CD4-positive, alpha-beta T cell (primary cell): ENCODE data around the gene ALAS1. TPM values are rescaled to one million over a fixed set of nuclear protein-coding genes. Genes with fewer than 3 reads are reported as not detected.
"Not testable (repeated sequence)": the region's sequence is repeated elsewhere in the genome, so short reads cannot be mapped to it uniquely, and the experiment has no call there.

Experiments used
- ATAC-seq: fragments of 200-7000 bp; cut with Tn5 transposase; one replicate; pipeline ENCODE4 v1.10.0; 2022; ENCODE audit warnings: mild to moderate bottlenecking; ENCODE audit not compliant: poor library complexity
- CTCF ChIA-PET: fragments of 350-600 bp; sonication (Branson Sonifier 250); formaldehyde crosslinking; loops from one replicate; lab custom pipeline; 2021; ENCODE audit warnings: antibody characterized with exemption, inconsistent platforms; lab: Charles Lee
- POLR2A ChIA-PET: fragments of 350-600 bp; sonication (Branson Sonifier 250); formaldehyde crosslinking; loops from one replicate; lab custom pipeline; 2021; ENCODE audit warnings: antibody characterized with exemption, inconsistent platforms; lab: Charles Lee
- DNase-seq, 14 experiments: peaks; one replicate each; pipeline ENCODE4 v3.0.0-alpha.2; 2013 to 2020; ENCODE audit warnings: mixed read lengths in 2 of 14
- H3K27ac ChIP-seq, 2 donors: one replicate each; pipeline versions ENCODE4 v1.5.1 to v1.7.0; 2013; ENCODE audit warnings: low read length in 2 of 2, low read depth in 1 of 2, mild to moderate bottlenecking in 1 of 2
- H3K27me3 ChIP-seq, 2 experiments: 1 replicate in 1 of 2; 2 replicates in 1 of 2; pipeline versions ENCODE4 v1.6.1 to v1.7.0; 2013; ENCODE audit warnings: low read length in 2 of 2, control low read depth in 1 of 2, mild to moderate bottlenecking in 1 of 2, moderate library complexity in 1 of 2; ENCODE audit not compliant: insufficient read depth in 2 of 2, control insufficient read depth in 1 of 2
- H3K36me3 ChIP-seq: one replicate; pipeline ENCODE4 v1.6.1; 2013; ENCODE audit warnings: low read length, control low read depth; ENCODE audit not compliant: insufficient read depth
- H3K4me1 ChIP-seq: one replicate; pipeline ENCODE4 v1.6.1; 2013; ENCODE audit warnings: low read length, control low read depth; ENCODE audit not compliant: insufficient read depth
- H3K4me3 ChIP-seq: one replicate; pipeline ENCODE4 v1.5.1; 2013; ENCODE audit warnings: mild to moderate bottlenecking, low read length, moderate library complexity
- H3K9me3 ChIP-seq, 2 experiments: 1 replicate in 1 of 2; 2 replicates in 1 of 2; pipeline versions ENCODE4 v1.6.1 to v1.7.0; 2013; ENCODE audit warnings: low read length in 2 of 2, mild to moderate bottlenecking in 2 of 2, control low read depth in 1 of 2, moderate library complexity in 1 of 2; ENCODE audit not compliant: control insufficient read depth in 1 of 2, insufficient read depth in 1 of 2
- H3K27ac Mint-ChIP-seq: one replicate; pipeline ENCODE4 v1.8.0; 2020; ENCODE audit warnings: mixed read lengths
- H3K27me3 Mint-ChIP-seq: one replicate; pipeline ENCODE4 v1.8.0; 2021; ENCODE audit warnings: mixed read lengths
- H3K36me3 Mint-ChIP-seq: one replicate; pipeline ENCODE4 v1.8.0; 2021; ENCODE audit warnings: low read depth, mixed read lengths
- H3K4me1 Mint-ChIP-seq: one replicate; pipeline ENCODE4 v1.8.0; 2021; ENCODE audit warnings: low read depth, mixed read lengths
- H3K4me3 Mint-ChIP-seq: one replicate; pipeline ENCODE4 v1.8.0; 2020; ENCODE audit warnings: mild to moderate bottlenecking, mixed read lengths
- H3K9me3 Mint-ChIP-seq: one replicate; pipeline ENCODE4 v1.8.0; 2020; ENCODE audit warnings: mixed read lengths
- CTCF ChIP-seq: fragments of 200-600 bp; IDR thresholded peaks from one replicate; pipeline ENCODE4 v1.8.0; 2022; ENCODE audit warnings: antibody characterized with exemption, mild to moderate bottlenecking
- intact Hi-C, 2 experiments: fragments of 100-400 bp; cut with DNase I in 1 of 2; cut with micrococcal nuclease in 1 of 2; formaldehyde crosslinking; loops; one replicate each; pipeline versions ENCODE4 v1.15.1 to v1.9.0; 2023 to 2025; cut with DNase I, micrococcal nuclease
- total RNA-seq, 174 experiments: library from RNA in 2 of 174; stranded (reverse) in 2 of 174; gene quantifications; one replicate each; pipeline ENCODE4 v1.2.3 and lab custom pipeline; 2021 to 2026

Gene ALAS1
- total RNA-seq, 2 experiments from 2014 or later, result 6.0 to 7.0 TPM

- no peaks in the 10 kb centered on the region for H3K9me3 ChIP-seq
- H3K27ac Mint-ChIP-seq, result no peak overlapping the region
- H3K36me3 Mint-ChIP-seq, result no peaks in the 10 kb centered on the region
- no peaks in the 10 kb centered on the region for H3K9me3 Mint-ChIP-seq
- ChIA-PET POLR2A (no interaction called here), CTCF (no interaction called here)
- H3K4me3 Mint-ChIP-seq, result no peak overlapping the region
- H3K27ac ChIP-seq, result no peak overlapping the region
- H3K27me3 Mint-ChIP-seq, result no peaks in the 10 kb centered on the region
- H3K36me3 ChIP-seq, result no peaks in the 10 kb centered on the region
- no peak for DNase-seq
- peaks cover 15% of the 10 kb centered on the region for H3K4me1 ChIP-seq
- H3K4me1 Mint-ChIP-seq, result peaks cover 8% of the 10 kb centered on the region
- no peak for ATAC-seq
- H3K4me3 ChIP-seq, result no peak overlapping the region
- no peaks in the 10 kb centered on the region for H3K27me3 ChIP-seq
- intact Hi-C loops, result loop anchor here in 1 of 2 experiments (5.0 to 10.0 kb wide), 3 partner anchors 307 to 1783 kb away; partner anchors contain the start of genes NISCH and RBM15B
- no peak for TF ChIP-seq CTCF
Observed at GRCh38 chr3:52150357-52150756, 47.6 kb upstream of the ALAS1 start.

GRCh38 chr3:52150860-52151259, 47.1 kb upstream of the ALAS1 start:
- no peaks in the 10 kb centered on the region for H3K27me3 ChIP-seq
- peaks cover 17% of the 10 kb centered on the region for H3K4me1 ChIP-seq
- Mint-ChIP-seq H3K4me3 (no peak overlapping the region), H3K27me3 (no peaks in the 10 kb centered on the region), H3K9me3 (no peaks in the 10 kb centered on the region), H3K36me3 (no peaks in the 10 kb centered on the region), H3K27ac (no peak overlapping the region), H3K4me1 (peaks cover 12% of the 10 kb centered on the region)
- ATAC-seq (no peak), DNase-seq (no peak)
- CTCF ChIA-PET, result no interaction called here
- intact Hi-C loops, result loop anchor here in 1 of 2 experiments (5.0 to 10.0 kb wide), 3 partner anchors 306 to 1784 kb away; partner anchors contain the start of genes NISCH and RBM15B
- POLR2A ChIA-PET, result no interaction called here
- H3K9me3 ChIP-seq, result no peaks in the 10 kb centered on the region
- no peak for TF ChIP-seq CTCF
- H3K36me3 ChIP-seq, result no peaks in the 10 kb centered on the region
- no peak overlapping the region for H3K27ac ChIP-seq
- no peak overlapping the region for H3K4me3 ChIP-seq

- POLR2A ChIA-PET, H3K27ac Mint-ChIP-seq, H3K4me3 ChIP-seq, DNase-seq, ATAC-seq, H3K36me3 ChIP-seq, H3K4me3 Mint-ChIP-seq, H3K27me3 Mint-ChIP-seq, H3K36me3 Mint-ChIP-seq, CTCF ChIA-PET, H3K27me3 ChIP-seq, H3K9me3 Mint-ChIP-seq, H3K27ac ChIP-seq, H3K9me3 ChIP-seq: not testable (repeated sequence)
- peaks cover 17% of the 10 kb centered on the region for H3K4me1 ChIP-seq
- intact Hi-C loops, result loop anchor here in 1 of 2 experiments (5.0 to 10.0 kb wide), 3 partner anchors 305 to 1785 kb away; partner anchors contain the start of genes NISCH and RBM15B
- peaks cover 12% of the 10 kb centered on the region for H3K4me1 Mint-ChIP-seq
Observed at GRCh38 chr3:52151991-52152390, 46.0 kb upstream of the ALAS1 start.
